ENCODE measurements around the gene PAK1.
A peak's percentile ranks its signal among the peaks of the same experiment; 100 is the strongest.
"Not testable (repeated sequence)": the region's sequence is repeated elsewhere in the genome, so short reads cannot be mapped to it uniquely, and the experiment has no call there.

Gene PAK1

GRCh38 chr11:77401486-77402217 lies 72.2 kb downstream of the PAK1 start:
- no peak for DNase-seq (ENCODE audit: low spot score)

DNA sequence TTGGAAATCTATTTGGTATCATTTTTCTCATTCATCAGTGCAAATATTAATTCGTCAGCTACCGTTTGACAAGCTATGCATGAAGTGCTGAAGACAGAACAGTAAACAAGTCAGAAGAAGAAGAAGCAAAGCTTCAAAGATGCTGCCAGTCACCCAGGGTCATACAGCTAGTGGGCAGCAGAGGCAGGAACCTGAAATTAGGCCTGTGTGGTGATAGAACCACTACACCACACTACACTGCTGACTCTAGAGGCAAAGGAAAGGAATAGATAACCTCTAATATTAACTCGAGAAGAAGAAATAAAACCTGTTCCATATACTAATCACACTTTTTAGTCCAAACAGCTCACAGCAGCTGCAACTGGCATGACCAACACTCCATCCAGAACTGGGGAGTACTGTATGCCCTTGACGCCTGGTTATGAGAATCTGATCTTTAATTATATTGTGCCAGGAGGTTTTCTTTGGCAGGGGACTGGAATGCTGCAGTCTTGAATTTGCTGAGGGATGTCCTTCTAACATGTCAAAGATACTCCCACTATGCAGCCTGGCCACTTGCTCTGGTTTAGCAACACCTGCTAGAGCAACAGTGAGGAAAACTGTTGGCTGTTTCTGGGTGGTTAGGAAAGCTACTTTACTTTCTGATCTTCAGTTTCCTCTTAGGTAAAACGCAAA lies 73.0 kb downstream of the PAK1 start:
- DNase-seq (ENCODE audit: low spot score): no peak

- DNase-seq (ENCODE audit: low spot score): no peak
These were observed 73.6 kb downstream of the PAK1 start for GRCh38 chr11:77400271-77400670.

DNA sequence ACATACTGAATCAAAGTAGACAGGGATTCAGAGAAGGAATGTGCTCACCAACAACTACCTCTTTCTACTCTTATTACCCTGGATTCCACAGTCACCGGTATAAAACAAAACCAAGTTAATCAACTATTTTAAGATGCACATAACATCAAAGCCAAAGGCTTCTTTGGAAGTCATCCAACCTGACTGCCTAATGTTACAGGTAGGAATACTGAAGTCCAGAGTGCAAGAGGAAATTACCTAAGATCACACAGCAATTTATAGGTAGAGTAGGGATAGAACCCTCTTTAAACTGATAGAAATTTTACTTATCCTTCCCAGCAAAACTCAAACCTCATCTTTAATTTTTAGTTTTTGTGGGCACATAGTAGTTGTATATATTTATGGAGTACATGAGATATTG lies 76.3 kb downstream of the PAK1 start:
- no peak for DNase-seq (ENCODE audit: low spot score)

DNA sequence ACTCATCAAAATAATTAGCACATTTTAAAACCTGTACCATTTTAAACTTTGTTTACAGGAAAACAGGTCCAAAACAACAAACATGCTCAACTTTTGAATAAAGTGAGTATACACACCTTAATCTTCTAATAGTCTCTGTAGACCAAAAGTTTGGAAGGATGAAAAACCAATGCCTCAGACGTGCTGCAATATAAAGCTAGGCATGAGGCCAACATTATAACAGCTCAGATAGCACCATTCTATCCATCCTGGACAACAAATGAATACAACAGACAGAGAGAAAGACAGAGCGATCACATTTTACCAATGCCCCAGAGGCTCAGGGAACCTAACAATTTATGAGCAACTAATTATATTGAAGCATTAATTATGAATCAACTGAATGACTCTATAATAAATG lies 77.0 kb downstream of the PAK1 start:
- no peak for DNase-seq (ENCODE audit: low spot score)

DNA sequence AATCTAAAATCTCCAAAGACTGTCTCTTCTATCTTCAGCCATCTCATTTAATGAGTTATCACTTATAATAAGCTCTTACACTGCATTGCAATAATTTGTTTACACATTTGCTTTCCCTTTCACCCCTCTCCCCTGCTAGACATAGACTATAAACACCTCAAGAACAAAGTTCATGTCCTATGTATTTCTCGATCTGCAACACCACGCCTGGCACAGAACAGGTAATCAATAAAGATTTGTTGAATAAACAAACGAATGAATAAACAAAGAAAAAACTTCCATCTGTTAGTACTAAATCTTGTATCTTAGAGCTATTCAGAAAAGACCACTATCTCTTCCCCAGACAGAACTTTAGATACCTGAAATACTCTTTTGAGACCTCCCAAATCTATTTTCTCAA lies 77.6 kb downstream of the PAK1 start:
- DNase-seq (ENCODE audit: low spot score): no peak

DNA sequence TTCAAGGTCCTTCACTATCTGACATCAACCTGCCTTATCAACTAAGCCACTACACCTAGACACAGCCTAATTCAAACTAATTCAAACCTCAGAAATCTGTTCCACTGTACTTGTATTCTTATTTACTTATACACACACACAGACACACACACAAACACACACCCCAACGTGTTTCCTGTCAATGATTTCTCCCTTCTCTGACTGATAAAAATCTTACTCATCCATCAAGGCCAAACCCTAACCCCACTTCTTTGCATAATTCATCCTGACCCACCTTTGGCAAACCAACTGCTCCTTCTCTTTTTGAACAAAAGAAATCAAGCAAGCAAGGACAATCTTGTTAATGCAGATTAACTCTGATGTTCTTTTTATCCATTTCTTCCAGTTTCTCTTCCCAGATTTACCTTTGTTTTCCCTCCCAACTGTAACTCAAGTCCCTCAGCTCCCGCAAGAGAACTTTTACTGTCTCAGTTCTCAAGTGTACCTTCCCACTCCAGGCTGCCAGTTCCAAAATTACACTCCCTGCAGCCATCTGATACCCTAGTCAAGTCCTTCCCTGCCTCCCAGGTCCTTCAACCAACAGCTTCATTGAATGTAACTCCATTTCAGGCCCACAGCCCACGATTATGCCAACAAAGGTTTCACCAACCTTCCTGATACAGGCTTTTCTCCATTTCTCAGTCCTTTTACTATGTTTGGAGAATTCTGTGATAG lies 78.3 kb downstream of the PAK1 start:
- DNase-seq (ENCODE audit: low spot score): no peak

GRCh38 chr11:77392842-77393241 lies 81.1 kb downstream of the PAK1 start:
- DNase-seq (ENCODE audit: low spot score): no peak

- DNase-seq (ENCODE audit: low spot score): no peak
These were observed 86.2 kb downstream of the PAK1 start for GRCh38 chr11:77387701-77388100.

DNA sequence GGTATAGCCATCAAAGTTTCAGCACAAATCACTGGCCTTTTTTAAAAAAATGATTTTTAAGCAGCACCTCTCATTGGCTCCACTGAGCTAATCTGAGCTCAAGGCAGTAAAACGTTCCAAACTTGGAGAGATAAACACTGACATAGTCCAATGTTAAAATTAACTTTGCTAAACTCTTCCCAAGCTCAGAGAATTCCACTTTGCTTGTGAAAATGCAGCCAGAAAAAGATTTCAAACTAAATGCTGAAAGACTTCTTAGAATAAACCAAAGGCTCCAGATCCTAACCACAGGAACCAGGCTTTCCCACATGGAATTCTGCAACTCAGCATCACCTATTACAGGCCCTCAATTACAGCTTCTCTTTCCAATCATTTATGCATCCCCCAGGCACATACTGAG lies 87.7 kb downstream of the PAK1 start:
- no peak for DNase-seq (ENCODE audit: low spot score)

DNA sequence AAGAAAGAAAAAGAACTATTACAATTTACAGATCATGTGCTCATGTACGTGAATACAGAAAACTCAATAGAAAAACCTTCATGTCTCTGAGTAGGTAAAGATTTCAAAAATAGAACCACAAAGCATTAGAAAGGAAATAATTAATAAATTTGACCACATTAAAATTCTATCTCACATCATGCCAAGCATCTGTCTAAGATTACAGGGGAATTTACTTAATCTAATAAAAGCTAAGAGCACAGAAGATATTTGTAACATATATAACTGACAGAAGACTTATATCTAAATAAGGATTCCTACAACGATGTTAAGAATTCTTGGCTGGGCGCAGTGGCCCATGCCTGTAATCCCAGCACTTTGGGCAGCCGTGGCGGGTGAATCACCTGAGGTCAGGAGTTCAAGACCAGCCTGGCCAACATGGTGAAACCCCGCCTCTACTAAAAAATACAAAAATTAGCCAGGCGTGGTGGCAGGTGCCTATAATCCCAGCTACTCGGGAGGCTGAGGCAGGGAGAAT lies 88.6 kb downstream of the PAK1 start:
- DNase-seq (ENCODE audit: low spot score): not testable (repeated sequence)

DNA sequence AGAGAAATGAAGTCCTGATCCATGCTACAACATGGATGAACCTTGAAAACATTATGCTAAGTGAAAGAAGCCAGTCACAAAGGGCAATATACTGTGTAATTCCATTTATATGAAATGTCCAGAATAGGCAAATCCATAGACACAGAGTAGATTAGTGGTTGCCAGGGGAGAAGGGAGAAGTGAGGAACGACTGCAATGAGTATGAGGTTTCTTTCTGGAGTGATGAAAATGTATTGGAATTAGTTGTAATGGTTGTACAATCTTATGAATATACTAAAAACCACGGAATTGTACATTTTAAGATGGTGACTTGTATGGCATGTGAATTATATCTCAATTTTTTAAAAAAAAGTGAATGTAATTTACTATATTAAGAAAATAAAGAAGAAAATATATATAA lies 89.3 kb downstream of the PAK1 start:
- no peak for DNase-seq (ENCODE audit: low spot score)

GRCh38 chr11:77383349-77383748 lies 90.5 kb downstream of the PAK1 start:
- DNase-seq (ENCODE audit: low spot score): not testable (repeated sequence)

DNA sequence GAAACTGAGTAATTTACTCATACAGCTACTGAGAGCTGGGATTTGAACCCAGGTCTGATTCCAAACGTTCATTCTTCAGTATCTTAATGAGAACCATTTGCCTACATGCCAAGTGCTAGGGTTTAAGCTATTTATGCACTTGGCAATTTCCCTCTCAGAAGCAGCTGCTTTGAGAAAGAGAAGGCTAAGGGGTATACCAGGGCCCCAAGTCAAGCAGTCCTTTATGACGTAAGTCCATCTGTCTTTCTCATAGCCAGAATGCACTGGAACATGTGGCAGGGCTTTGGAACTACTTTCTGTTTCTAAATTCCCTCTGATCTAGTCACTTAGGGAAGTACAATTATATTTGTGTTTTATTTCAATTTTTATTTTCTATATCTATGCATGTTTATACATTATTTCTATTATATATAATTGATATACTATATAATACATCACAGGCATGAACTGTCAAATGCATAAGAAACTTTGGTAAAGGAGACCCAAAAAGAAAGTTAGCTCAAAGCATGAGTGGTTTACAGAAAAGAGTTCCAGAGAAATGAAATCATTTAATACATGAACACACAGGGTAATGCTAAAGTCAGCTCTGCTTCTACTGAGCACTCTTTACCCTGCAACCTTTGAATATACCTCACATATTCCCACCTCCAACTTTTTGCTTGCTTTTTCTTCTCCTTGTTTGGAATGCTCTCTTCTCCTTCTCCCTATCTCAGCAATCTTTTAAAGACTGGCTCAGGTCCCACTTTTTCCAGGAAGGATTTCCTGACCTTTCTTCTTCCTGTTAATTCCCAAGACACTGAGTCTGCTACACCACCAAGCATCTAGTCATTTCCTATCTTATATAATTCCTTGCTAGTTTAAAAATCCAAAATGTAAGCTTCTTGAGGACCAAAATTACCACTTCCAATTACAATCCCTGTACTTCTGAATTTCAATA lies 91.9 kb downstream of the PAK1 start:
- DNase-seq (ENCODE audit: low spot score): peak; percentile 6

GRCh38 chr11:77379934-77380333 lies 94.0 kb downstream of the PAK1 start:
- no peak for DNase-seq (ENCODE audit: low spot score)

DNA sequence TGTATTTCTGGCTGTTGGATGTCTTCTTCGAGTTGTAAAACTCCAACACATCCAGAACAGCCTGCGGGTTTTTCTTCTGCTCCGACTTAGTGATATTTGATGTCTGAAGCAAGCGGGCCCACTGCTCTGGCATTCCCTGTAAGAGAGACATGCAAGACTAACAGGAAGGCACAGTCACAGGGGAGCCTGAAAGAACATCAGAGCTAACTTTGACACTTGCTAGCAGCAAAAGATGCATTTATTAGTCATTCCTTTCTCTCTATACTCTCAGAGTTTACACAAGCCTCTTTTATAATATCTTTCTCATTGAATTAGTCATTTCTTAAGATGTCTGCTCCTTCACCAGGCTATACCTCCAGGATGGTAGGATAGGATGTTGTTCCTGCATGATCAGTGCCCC lies 94.6 kb downstream of the PAK1 start:
- no peak for DNase-seq (ENCODE audit: low spot score)

- DNase-seq (ENCODE audit: low spot score): peak; percentile 5
These were observed 96.2 kb downstream of the PAK1 start for GRCh38 chr11:77377734-77378133.

GRCh38 chr11:77375107-77375506 lies 98.8 kb downstream of the PAK1 start:
- DNase-seq (ENCODE audit: low spot score): no peak

DNA sequence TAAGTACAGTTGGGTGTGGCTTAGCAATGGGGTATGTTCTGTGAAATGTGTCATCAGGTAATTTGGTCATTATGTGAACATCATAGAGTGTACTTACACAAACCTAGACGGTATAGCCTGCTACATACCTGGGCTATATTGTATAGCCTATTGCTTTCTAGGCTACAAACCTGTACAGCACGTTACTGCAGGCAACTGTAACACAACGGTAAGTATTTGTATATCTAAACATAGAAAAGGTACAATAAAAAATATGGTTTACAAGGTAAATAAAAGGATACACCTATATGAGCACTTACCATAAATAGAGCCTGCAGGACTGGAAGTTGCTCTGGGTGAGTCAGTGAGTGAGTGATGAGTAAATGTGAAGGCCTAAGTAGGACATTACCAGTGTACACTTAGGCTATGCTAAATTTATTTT lies 99.3 kb downstream of the PAK1 start:
- no peak for DNase-seq (ENCODE audit: low spot score)

GRCh38 chr11:77374108-77374507 lies 99.8 kb downstream of the PAK1 start:
- DNase-seq (ENCODE audit: low spot score): no peak

DNA sequence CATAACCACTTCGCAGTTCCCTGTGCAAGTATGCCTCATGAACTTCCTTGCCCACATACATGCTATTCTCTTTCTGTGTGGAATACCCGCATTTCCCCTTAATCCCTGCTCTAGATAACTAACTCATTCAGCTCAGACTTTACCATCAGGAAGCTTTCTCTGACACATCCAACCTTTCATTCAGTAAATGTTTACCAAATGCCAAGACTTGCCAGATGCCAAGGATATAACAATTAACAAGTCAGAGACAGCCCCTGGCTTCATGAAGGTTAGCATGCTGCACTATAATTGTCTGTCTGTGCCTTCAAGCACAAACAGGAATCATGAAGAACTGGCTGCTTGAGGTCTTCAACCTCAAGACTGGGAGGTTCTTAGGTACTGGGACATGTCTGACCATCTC lies 101.2 kb downstream of the PAK1 start:
- no peak for DNase-seq (ENCODE audit: low spot score)

- no peak for DNase-seq (ENCODE audit: low spot score)
These were observed 102.2 kb downstream of the PAK1 start for GRCh38 chr11:77371646-77372045.
